Kidney epithelial cell (primary cell): ENCODE results near the gene ACOD1. TPM values are rescaled to one million over a fixed set of nuclear protein-coding genes. Genes with fewer than 3 reads are reported as not detected.
A peak's percentile ranks its signal among the peaks of the same experiment; 100 is the strongest.

Source experiments
- DNase-seq: peaks from one replicate; pipeline ENCODE4 v3.0.0-alpha.2; 2010; ENCODE audit warnings: low read depth
- H3K27me3 ChIP-seq: 2 replicates; pipeline ENCODE4 v1.6.0; 2011; ENCODE audit warnings: low read length; ENCODE audit not compliant: control insufficient read depth, insufficient read depth
- H3K36me3 ChIP-seq: 2 replicates; pipeline ENCODE4 v1.5.1; 2011; ENCODE audit warnings: low read length; ENCODE audit not compliant: control insufficient read depth, insufficient read depth
- H3K4me3 ChIP-seq: 2 replicates; pipeline ENCODE4 v1.5.1; 2011; ENCODE audit warnings: low read depth, mild to moderate bottlenecking, control low read depth, low read length
- total RNA-seq: library from RNA; depleted of rRNA; stranded (reverse); fragments of >200 nt; gene quantifications from 2 replicates; pipeline ENCODE4 v1.2.3, GENCODE V29; 2015
- TF ChIP-seq, protein P1 (sequence below): IDR thresholded peaks from 2 replicates; pipeline ENCODE4 v1.5.1; 2011; ENCODE audit warnings: mild to moderate bottlenecking, moderate library complexity, low read length, control low read depth, inconsistent platforms; ENCODE audit not compliant: insufficient read depth, poor library complexity, severe bottlenecking

Gene ACOD1
- total RNA-seq, 1 donor from 2014 or later, result not detected

DNA sequence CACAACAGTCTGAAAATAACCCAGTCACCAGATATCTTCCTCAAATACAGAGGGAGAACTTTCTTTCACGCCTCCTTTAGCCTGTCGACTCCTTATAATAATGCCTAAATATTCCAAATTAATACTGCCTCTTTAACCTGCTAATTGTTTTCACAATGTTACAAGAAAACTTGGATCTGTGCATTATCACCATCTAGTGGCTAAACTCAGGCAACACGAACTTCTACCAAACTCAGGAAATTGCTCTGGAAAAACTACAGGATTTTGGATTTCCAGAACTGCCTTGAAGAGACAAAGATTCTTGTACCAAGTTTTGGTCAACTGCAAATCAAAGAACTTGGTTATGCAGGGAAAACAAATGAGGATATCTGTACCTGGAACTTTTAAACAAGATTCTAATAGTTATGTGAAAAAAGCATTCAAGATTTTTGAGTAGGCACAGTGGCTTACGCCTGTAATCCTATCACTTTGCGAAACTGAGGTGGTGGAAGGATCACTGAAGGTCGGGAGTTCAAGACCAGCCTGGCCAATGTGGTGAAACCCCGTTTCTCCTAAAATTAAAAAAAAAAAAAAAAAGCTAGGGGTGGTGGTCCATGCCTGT, 54.4 kb downstream of the ACOD1 start:
- Histone ChIP-seq H3K4me3 (no peak overlapping the region), H3K36me3 (no peaks in the 10 kb centered on the region), H3K27me3 (no peaks in the 10 kb centered on the region)
- TF ChIP-seq, protein P1, sequence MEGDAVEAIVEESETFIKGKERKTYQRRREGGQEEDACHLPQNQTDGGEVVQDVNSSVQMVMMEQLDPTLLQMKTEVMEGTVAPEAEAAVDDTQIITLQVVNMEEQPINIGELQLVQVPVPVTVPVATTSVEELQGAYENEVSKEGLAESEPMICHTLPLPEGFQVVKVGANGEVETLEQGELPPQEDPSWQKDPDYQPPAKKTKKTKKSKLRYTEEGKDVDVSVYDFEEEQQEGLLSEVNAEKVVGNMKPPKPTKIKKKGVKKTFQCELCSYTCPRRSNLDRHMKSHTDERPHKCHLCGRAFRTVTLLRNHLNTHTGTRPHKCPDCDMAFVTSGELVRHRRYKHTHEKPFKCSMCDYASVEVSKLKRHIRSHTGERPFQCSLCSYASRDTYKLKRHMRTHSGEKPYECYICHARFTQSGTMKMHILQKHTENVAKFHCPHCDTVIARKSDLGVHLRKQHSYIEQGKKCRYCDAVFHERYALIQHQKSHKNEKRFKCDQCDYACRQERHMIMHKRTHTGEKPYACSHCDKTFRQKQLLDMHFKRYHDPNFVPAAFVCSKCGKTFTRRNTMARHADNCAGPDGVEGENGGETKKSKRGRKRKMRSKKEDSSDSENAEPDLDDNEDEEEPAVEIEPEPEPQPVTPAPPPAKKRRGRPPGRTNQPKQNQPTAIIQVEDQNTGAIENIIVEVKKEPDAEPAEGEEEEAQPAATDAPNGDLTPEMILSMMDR, result peak; percentile 68
- no peak for DNase-seq

Other genes starting within 250 kb of the ACOD1 start
- gene KCTD12, start 62.1 kb upstream of the ACOD1 start, total RNA-seq, result 5.0 and 5.4 TPM in 2 replicates
- gene CLN5, start 43.6 kb downstream of the ACOD1 start, total RNA-seq, result 20.5 and 26.4 TPM in 2 replicates
- gene FBXL3, start 78.6 kb downstream of the ACOD1 start, total RNA-seq, result 35.2 and 38.0 TPM in 2 replicates